ENCODE results near the gene STX3. TPM values are rescaled to one million over a fixed set of nuclear protein-coding genes. Genes with fewer than 3 reads are reported as not detected.

The STX3 gene
- total and polyA plus RNA-seq, 2 donors (not counting 1 experiment from before 2014, with no cell fraction given), result 7.6 to 16.6 TPM

- no peaks in the 10 kb centered on the region for H3K4me1 ChIP-seq (ENCODE audit: control insufficient read depth in 2 of 2, insufficient read depth in 2 of 2, low read length in 2 of 2)
- TF ChIP-seq CTCF (IDR thresholded peaks at IDR 0.05), result no peak
- Mint-ChIP-seq H3K4me3 (no peak overlapping the region), H3K27me3 (peaks cover 3% of the 10 kb centered on the region), H3K9me3 (ENCODE audit: insufficient read depth) (no peaks in the 10 kb centered on the region), H3K27ac (no peak overlapping the region), H3K4me1 (no peaks in the 10 kb centered on the region)
- ChIA-PET CTCF (no interaction called here), POLR2A (no interaction called here)
- H3K4me2 ChIP-seq (replicated peaks; ENCODE audit: low read depth, low read length, poor library complexity, severe bottlenecking), result no peak overlapping the region
- no peak overlapping the region for H3K4me3 ChIP-seq (ENCODE audit: control extremely low read depth in 1 of 5, extremely low read depth in 1 of 5, insufficient read depth in 1 of 5, low read depth in 2 of 5, low read length in 4 of 5)
- H3K9ac ChIP-seq (ENCODE audit: low read length), result no peak overlapping the region
- H2AFZ ChIP-seq (ENCODE audit: insufficient read depth, low read depth, low read length, poor library complexity, severe bottlenecking), result no peak overlapping the region
- no peak overlapping the region for H3K27ac ChIP-seq (ENCODE audit: low read length in 2 of 2)
- no peak for DNase-seq
- H3K9me3 ChIP-seq (ENCODE audit: control extremely low read depth in 1 of 3, control insufficient read depth in 2 of 3, insufficient read depth in 1 of 3, low read length in 2 of 3), result no peaks in the 10 kb centered on the region
- H3K36me3 ChIP-seq (replicated peaks in 1 of 2; ENCODE audit: control extremely low read depth in 1 of 2, control insufficient read depth in 1 of 2, extremely low read depth in 1 of 2, insufficient read depth in 2 of 2, low read length in 1 of 2), result no peaks in the 10 kb centered on the region
- H3K79me2 ChIP-seq (ENCODE audit: control insufficient read depth, insufficient read depth, low read length), result no peaks in the 10 kb centered on the region
- H3K27me3 ChIP-seq (replicated peaks in 1 of 4; ENCODE audit: control extremely low read depth in 1 of 4, control insufficient read depth in 3 of 4, insufficient read depth in 4 of 4, low read length in 3 of 4), result no peaks in the 10 kb centered on the region
- WGBS (ENCODE audit: insufficient coverage), result 100% methylated on average over 2 of the region's 2 CpGs
- intact Hi-C loops (cut with micrococcal nuclease), result no loop called here
- H4K20me1 ChIP-seq (ENCODE audit: control insufficient read depth, insufficient read depth, low read length, poor library complexity, severe bottlenecking), result no peaks in the 10 kb centered on the region
- ATAC-seq (ENCODE audit: low read depth), result no peak
These were observed 24.1 kb upstream of the STX3 start for GRCh38 chr11:59730896-59731565.

GRCh38 chr11:59746111-59746510 lies 9.1 kb upstream of the STX3 start:
- Mint-ChIP-seq H3K4me1 (no peaks in the 10 kb centered on the region), H3K27ac (no peak overlapping the region), H3K9me3 (ENCODE audit: insufficient read depth) (no peaks in the 10 kb centered on the region), H3K4me3 (no peak overlapping the region), H3K27me3 (peaks cover 43% of the 10 kb centered on the region)
- no peaks in the 10 kb centered on the region for H3K36me3 ChIP-seq (replicated peaks in 1 of 2; ENCODE audit: control extremely low read depth in 1 of 2, control insufficient read depth in 1 of 2, extremely low read depth in 1 of 2, insufficient read depth in 2 of 2, low read length in 1 of 2)
- H3K4me1 ChIP-seq (ENCODE audit: control insufficient read depth in 2 of 2, insufficient read depth in 2 of 2, low read length in 2 of 2), result no peaks in the 10 kb centered on the region
- no peaks in the 10 kb centered on the region for H3K79me2 ChIP-seq (ENCODE audit: control insufficient read depth, insufficient read depth, low read length)
- TF ChIP-seq CTCF (IDR thresholded peaks at IDR 0.05) (no peak), EZH2 (IDR thresholded peaks at IDR 0.05; ENCODE audit: borderline replicate concordance, insufficient read depth, low read depth, low read length, poor library complexity, severe bottlenecking) (no peak)
- H4K20me1 ChIP-seq (ENCODE audit: control insufficient read depth, insufficient read depth, low read length, poor library complexity, severe bottlenecking), result no peaks in the 10 kb centered on the region
- H3K4me3 ChIP-seq (ENCODE audit: control extremely low read depth in 1 of 5, extremely low read depth in 1 of 5, insufficient read depth in 1 of 5, low read depth in 2 of 5, low read length in 4 of 5), result no peak overlapping the region
- H3K27ac ChIP-seq (ENCODE audit: low read length in 2 of 2), result no peak overlapping the region
- DNase-seq (no peak), ATAC-seq (ENCODE audit: low read depth) (no peak)
- intact Hi-C loops (cut with micrococcal nuclease), result no loop called here
- H3K4me2 ChIP-seq (replicated peaks; ENCODE audit: low read depth, low read length, poor library complexity, severe bottlenecking), result no peak overlapping the region
- no peaks in the 10 kb centered on the region for H3K9me3 ChIP-seq (ENCODE audit: control extremely low read depth in 1 of 3, control insufficient read depth in 2 of 3, insufficient read depth in 1 of 3, low read length in 2 of 3)
- no CpG with 5 or more reads among the region's 2 CpGs for WGBS (ENCODE audit: insufficient coverage)
- ChIA-PET POLR2A (no interaction called here), CTCF (interaction anchor here (1.6 to 2.0 kb wide), 2 partner anchors 8 to 55 kb away, joined by 5 read pairs; no protein-coding TSS in a partner anchor)
- no peak overlapping the region for H2AFZ ChIP-seq (ENCODE audit: insufficient read depth, low read depth, low read length, poor library complexity, severe bottlenecking)
- peaks cover 0 to 12% (median 2%) of the 10 kb centered on the region in 4 experiments for H3K27me3 ChIP-seq (replicated peaks in 1 of 4; ENCODE audit: control extremely low read depth in 1 of 4, control insufficient read depth in 3 of 4, insufficient read depth in 4 of 4, low read length in 3 of 4)
- no peak overlapping the region for H3K9ac ChIP-seq (ENCODE audit: low read length)

All from B cell (primary cell).